HEK293T (cell line): ENCODE measurements around the gene DNAJC10.

ENCODE experiments used
- ELF4 ChIP-seq: fragments of 450-650 bp; IDR thresholded peaks from 2 replicates; pipeline ENCODE4 v1.6.1; 2017; ENCODE audit warnings: antibody characterized with exemption
- FOXK2 ChIP-seq: fragments of 450-650 bp; IDR thresholded peaks from 2 replicates; pipeline ENCODE4 v1.6.1; 2016; ENCODE audit warnings: mild to moderate bottlenecking
- HDGF ChIP-seq: fragments of 450-650 bp; IDR thresholded peaks from 2 replicates; pipeline ENCODE4 v1.6.1; 2017; ENCODE audit warnings: antibody characterized with exemption, borderline replicate concordance
- LEF1 ChIP-seq: fragments of 450-650 bp; IDR thresholded peaks from 2 replicates; pipeline ENCODE4 v1.6.1; 2017; ENCODE audit warnings: mild to moderate bottlenecking, borderline replicate concordance
- SP1 ChIP-seq: fragments of 450-650 bp; IDR thresholded peaks from 2 replicates; pipeline ENCODE4 v1.6.1; 2017
- ZNF384 ChIP-seq: fragments of 450-650 bp; IDR thresholded peaks from 2 replicates; pipeline ENCODE4 v1.6.1; 2016

- TF ChIP-seq ZNF384 (no peak), FOXK2 (no peak), ELF4 (no peak), LEF1 (no peak), HDGF (no peak), SP1 (no peak)
Observed at GRCh38 chr2:182767578-182767977, 51.5 kb downstream of the DNAJC10 start.
